ENCODE measurements around the gene DDIAS. TPM values are rescaled to one million over a fixed set of nuclear protein-coding genes. Genes with fewer than 3 reads are reported as not detected.

The DDIAS gene
- total and polyA plus RNA-seq, 10 of the 15 experiments (the other 5 are each of a cell fraction or from before 2014, with no cell fraction given) = 6.9 to 27.8 (median 12.9) TPM

DNA sequence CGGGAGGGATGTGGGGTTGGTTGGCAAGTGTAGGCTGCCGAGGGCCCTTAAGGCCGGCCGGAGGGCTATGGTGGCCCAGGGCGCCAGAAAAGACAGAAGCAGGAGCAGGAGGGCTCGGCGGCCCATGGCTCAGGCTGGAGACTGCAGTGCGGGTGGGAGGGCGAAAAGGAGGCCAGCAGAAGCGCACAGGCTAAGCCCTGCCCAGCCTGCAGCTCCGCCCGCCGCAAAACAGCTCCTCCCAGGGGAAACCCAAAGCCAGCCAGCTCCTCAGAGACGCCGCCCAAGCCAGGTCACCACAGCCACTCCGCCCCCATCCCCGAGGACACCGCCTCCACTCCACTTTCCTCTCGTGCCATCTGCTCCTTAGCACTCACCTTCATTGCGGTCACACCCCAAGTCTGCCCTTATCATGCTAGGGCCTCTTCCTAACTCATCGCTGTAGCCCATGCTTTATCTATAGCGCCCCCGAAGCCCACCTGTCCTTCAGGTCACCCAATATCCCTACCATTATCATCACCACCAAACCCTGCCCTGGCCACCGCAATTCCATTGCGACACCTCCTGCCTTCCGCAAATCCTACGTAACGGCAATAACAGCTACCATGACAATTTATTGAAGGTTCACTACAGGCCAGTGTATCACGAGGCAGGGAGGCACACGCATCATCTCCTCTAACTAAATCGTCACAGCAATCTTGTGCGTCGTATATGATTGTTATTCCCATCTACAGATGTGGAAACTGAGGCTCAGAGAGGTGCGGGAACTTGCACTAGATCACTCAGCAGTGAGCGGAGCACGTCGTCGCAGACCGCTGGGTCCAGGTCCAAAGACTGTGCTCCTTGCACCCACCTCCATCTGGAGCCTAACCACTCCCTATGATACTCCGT lies 1.0 kb upstream of the DDIAS start, which contains the start of gene PRCP (continued):
- TF ChIP-seq, protein P1, sequence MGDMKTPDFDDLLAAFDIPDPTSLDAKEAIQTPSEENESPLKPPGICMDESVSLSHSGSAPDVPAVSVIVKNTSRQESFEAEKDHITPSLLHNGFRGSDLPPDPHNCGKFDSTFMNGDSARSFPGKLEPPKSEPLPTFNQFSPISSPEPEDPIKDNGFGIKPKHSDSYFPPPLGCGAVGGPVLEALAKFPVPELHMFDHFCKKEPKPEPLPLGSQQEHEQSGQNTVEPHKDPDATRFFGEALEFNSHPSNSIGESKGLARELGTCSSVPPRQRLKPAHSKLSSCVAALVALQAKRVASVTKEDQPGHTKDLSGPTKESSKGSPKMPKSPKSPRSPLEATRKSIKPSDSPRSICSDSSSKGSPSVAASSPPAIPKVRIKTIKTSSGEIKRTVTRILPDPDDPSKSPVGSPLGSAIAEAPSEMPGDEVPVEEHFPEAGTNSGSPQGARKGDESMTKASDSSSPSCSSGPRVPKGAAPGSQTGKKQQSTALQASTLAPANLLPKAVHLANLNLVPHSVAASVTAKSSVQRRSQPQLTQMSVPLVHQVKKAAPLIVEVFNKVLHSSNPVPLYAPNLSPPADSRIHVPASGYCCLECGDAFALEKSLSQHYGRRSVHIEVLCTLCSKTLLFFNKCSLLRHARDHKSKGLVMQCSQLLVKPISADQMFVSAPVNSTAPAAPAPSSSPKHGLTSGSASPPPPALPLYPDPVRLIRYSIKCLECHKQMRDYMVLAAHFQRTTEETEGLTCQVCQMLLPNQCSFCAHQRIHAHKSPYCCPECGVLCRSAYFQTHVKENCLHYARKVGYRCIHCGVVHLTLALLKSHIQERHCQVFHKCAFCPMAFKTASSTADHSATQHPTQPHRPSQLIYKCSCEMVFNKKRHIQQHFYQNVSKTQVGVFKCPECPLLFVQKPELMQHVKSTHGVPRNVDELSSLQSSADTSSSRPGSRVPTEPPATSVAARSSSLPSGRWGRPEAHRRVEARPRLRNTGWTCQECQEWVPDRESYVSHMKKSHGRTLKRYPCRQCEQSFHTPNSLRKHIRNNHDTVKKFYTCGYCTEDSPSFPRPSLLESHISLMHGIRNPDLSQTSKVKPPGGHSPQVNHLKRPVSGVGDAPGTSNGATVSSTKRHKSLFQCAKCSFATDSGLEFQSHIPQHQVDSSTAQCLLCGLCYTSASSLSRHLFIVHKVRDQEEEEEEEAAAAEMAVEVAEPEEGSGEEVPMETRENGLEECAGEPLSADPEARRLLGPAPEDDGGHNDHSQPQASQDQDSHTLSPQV (IDR thresholded peaks at IDR 0.05) = no peak
- TF ChIP-seq LARP7 (IDR thresholded peaks at IDR 0.05) = no peak
- no peak for TF ChIP-seq ZBTB11 (CRISPR knock-in tag; IDR thresholded peaks at IDR 0.05)
- no peak for TF ChIP-seq RELA (IDR thresholded peaks at IDR 0.05; ENCODE audit: borderline replicate concordance, partially characterized antibody)
- TF ChIP-seq EED (IDR thresholded peaks at IDR 0.05; ENCODE audit: low read depth) = no peak
- TF ChIP-seq NFXL1 (IDR thresholded peaks at IDR 0.05; ENCODE audit: borderline replicate concordance) = no peak
- TF ChIP-seq HDAC2 (IDR thresholded peaks at IDR 0.05) = no peak
- TF ChIP-seq PAX5 (IDR thresholded peaks at IDR 0.05; ENCODE audit: borderline replicate concordance, low read depth, low read length) = peak; percentile 12; the same call in 1 of the 2 replicates
- no peak for TF ChIP-seq SMAD1 (IDR thresholded peaks at IDR 0.05; ENCODE audit: low read depth, partially characterized antibody)
- TF ChIP-seq ZNF622 (IDR thresholded peaks at IDR 0.05) = no peak
- TF ChIP-seq KAT2A (conservative IDR thresholded peaks at IDR 0.05; ENCODE audit: control insufficient read depth, low read depth, low read length) = no peak
- no peak for TF ChIP-seq ESRRA (IDR thresholded peaks at IDR 0.05; ENCODE audit: low read length)
- no peak for TF ChIP-seq BRCA1 (IDR thresholded peaks at IDR 0.05; ENCODE audit: low read depth, low read length)
- no peak for TF ChIP-seq RB1 (IDR thresholded peaks at IDR 0.05; ENCODE audit: borderline replicate concordance)
- TF ChIP-seq RELB (IDR thresholded peaks at IDR 0.05; ENCODE audit: low read depth) = peak; percentile 69
- peak; percentile 72 for TF ChIP-seq POLR2AphosphoS2 (IDR thresholded peaks at IDR 0.05; ENCODE audit: low read depth, low read length)
- TF ChIP-seq TAF1 (IDR thresholded peaks at IDR 0.05; ENCODE audit: borderline replicate concordance, low read depth, low read length) = 0 out of 2 replicates have a peak, but pooled peaks have one; percentile 53
- TF ChIP-seq HSF1 (IDR thresholded peaks at IDR 0.05; ENCODE audit: low read depth, low read length) = no peak
- TF ChIP-seq SMAD5 (IDR thresholded peaks at IDR 0.05; ENCODE audit: low read depth) = no peak
- TF ChIP-seq SP1 (IDR thresholded peaks at IDR 0.05; ENCODE audit: low read depth, low read length) = peak; percentile 44
